Sigmoid colon (tissue), 7 donors: ENCODE data around the gene HECA. TPM values are rescaled to one million over a fixed set of nuclear protein-coding genes. Genes with fewer than 3 reads are reported as not detected.

Source experiments
- DNase-seq: peaks from one replicate; pipeline ENCODE4 v3.0.0-alpha.2; 2019
- H3K27ac ChIP-seq, 4 donors: fragments of 200-600 bp; sonication (generic); one replicate each; pipeline ENCODE4 v1.5.1; 2016 to 2019; ENCODE audit warnings: mild to moderate bottlenecking in 1 of 4
- H3K27me3 ChIP-seq, 3 donors: fragments of 200-600 bp; sonication (generic); one replicate each; pipeline ENCODE4 v1.5.1; 2019; ENCODE audit warnings: mild to moderate bottlenecking in 1 of 3
- H3K36me3 ChIP-seq, 4 donors: fragments of 200-600 bp; sonication (generic); one replicate each; pipeline ENCODE4 v1.5.1; 2016 to 2019
- H3K4me1 ChIP-seq, 4 donors: fragments of 200-600 bp; sonication (generic); one replicate each; pipeline ENCODE4 v1.5.1; 2017 to 2019
- H3K4me3 ChIP-seq, 4 donors: fragments of 200-600 bp; sonication (generic); one replicate each; pipeline ENCODE4 v1.5.1; 2017 to 2019; ENCODE audit warnings: mild to moderate bottlenecking in 2 of 4, moderate library complexity in 1 of 4
- H3K9me3 ChIP-seq, 4 donors: fragments of 200-600 bp in 3 of 4; sonication (generic) in 3 of 4; one replicate each; pipeline versions ENCODE4 v1.5.1 to v1.6.1; 2013 to 2019
- CTCF ChIP-seq, 4 experiments: fragments of 450-650 bp in 3 of 4; fragments of 200-600 bp in 1 of 4; IDR thresholded peaks; one replicate each; pipeline ENCODE4 v1.5.1; 2016 to 2019; ENCODE audit warnings: antibody characterized with exemption in 4 of 4, mild to moderate bottlenecking in 3 of 4, moderate library complexity in 2 of 4
- EP300 ChIP-seq, 4 donors: sonication (generic); formaldehyde crosslinking; IDR thresholded peaks; one replicate each; pipeline ENCODE4 v1.6.1; 2017; ENCODE audit warnings: antibody characterized with exemption in 4 of 4
- POLR2A ChIP-seq, 2 donors: fragments of 450-650 bp; IDR thresholded peaks; one replicate each; pipeline ENCODE4 v1.6.1; 2016; ENCODE audit warnings: antibody characterized with exemption in 2 of 2, mild to moderate bottlenecking in 2 of 2, moderate library complexity in 2 of 2
- POLR2AphosphoS5 ChIP-seq, 4 donors: sonication (generic); formaldehyde crosslinking; IDR thresholded peaks; one replicate each; pipeline ENCODE4 v1.6.1; 2017; ENCODE audit warnings: antibody characterized with exemption in 4 of 4
- whole genome bisulfite sequencing, 2 donors: extraction: QIAGEN DNeasy Blood & Tissue Kit; methylation state at CpG; one replicate each; pipeline ENCODE4 v1.1.7; 2013; 5-methylcytosine and 5-hydroxymethylcytosine counted together
- intact Hi-C: fragments of 100-400 bp; cut with DNase I; formaldehyde crosslinking; loops from one replicate; pipeline ENCODE4 v1.15.1; 2023
- polyA plus RNA-seq, 3 donors: library from polyadenylated mRNA; stranded (reverse); fragments of 200-250 nt; gene quantifications; one replicate each; pipeline ENCODE4 v1.2.3, GENCODE V29; 2013
- total RNA-seq, 4 donors: library from RNA; depleted of rRNA; stranded (reverse); fragments of >200 nt; gene quantifications; one replicate each; pipeline ENCODE4 v1.1.0, GENCODE V29; 2016
- donor health status: healthy with polysubstance abuse.
- donor health status: Bipolar disorder and iron deficiency.
- donor health status: healthy.

The HECA gene
- total and polyA plus RNA-seq, 7 donors, result 16.7 to 42.1 (median 33.5) TPM

GRCh38 chr6:139161817-139162284 is 27.0 kb downstream of the HECA start:
- TF ChIP-seq CTCF (IDR thresholded peaks at IDR 0.05) (no peak), POLR2AphosphoS5 (IDR thresholded peaks at IDR 0.05) (no peak), EP300 (IDR thresholded peaks at IDR 0.05) (no peak), POLR2A (IDR thresholded peaks at IDR 0.05) (no peak)
- H3K36me3 ChIP-seq, result peaks cover 0 to 10% (median 7%) of the 10 kb centered on the region in 4 donors
- H3K4me3 ChIP-seq, result no peak overlapping the region
- intact Hi-C loops, result no loop called here
- H3K4me1 ChIP-seq, result peaks cover 0 to 43% (median 23%) of the 10 kb centered on the region in 4 donors
- WGBS, 2 donors, result 52 to 85% methylated on average over 3 of the region's 3 CpGs
- H3K27me3 ChIP-seq, result no peaks in the 10 kb centered on the region
- H3K9me3 ChIP-seq, result no peaks in the 10 kb centered on the region
- no peak overlapping the region for H3K27ac ChIP-seq
- DNase-seq, result no peak

DNA sequence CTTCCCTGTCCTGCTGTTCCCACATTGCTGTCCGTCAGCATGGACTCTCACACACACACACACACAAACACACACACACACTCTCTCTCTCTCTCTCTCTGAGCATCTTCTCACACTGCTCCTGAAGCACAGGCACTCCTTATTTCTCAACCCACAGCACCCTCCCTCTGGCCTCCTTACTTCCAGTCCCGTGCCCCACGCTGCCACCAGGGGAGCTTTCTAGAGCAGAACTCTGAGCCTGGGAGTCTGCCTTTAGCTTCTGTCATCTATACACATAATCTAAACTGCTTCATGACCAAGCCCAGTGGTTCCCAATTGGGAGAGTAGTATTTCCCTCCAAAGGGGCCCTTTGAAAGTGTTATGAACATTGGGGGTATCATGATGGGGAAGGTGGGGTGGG is 29.1 kb downstream of the HECA start:
- Histone ChIP-seq H3K4me3 (no peak overlapping the region), H3K27ac (no peak overlapping the region), H3K27me3 (no peaks in the 10 kb centered on the region), H3K36me3 (peaks cover 0 to 31% (median 13%) of the 10 kb centered on the region in 4 donors), H3K4me1 (peaks cover 0 to 32% (median 15%) of the 10 kb centered on the region in 4 donors), H3K9me3 (no peaks in the 10 kb centered on the region)
- no peak for DNase-seq
- TF ChIP-seq EP300 (IDR thresholded peaks at IDR 0.05) (no peak), CTCF (IDR thresholded peaks at IDR 0.05) (no peak), POLR2AphosphoS5 (IDR thresholded peaks at IDR 0.05) (no peak), POLR2A (IDR thresholded peaks at IDR 0.05) (no peak)
- intact Hi-C loops, result no loop called here
- WGBS, 2 donors, result 77 to 84% methylated on average over 3 of the region's 3 CpGs

- DNase-seq, result no peak
- Histone ChIP-seq H3K27ac (no peak overlapping the region), H3K4me1 (peaks cover 0 to 20% (median 12%) of the 10 kb centered on the region in 4 donors), H3K4me3 (no peak overlapping the region), H3K9me3 (no peaks in the 10 kb centered on the region), H3K27me3 (no peaks in the 10 kb centered on the region), H3K36me3 (peaks cover 0 to 31% (median 13%) of the 10 kb centered on the region in 4 donors)
- WGBS, 2 donors, result 72 to 97% methylated on average over 2 of the region's 2 CpGs
- intact Hi-C loops, result no loop called here
- TF ChIP-seq POLR2A (IDR thresholded peaks at IDR 0.05) (no peak), EP300 (IDR thresholded peaks at IDR 0.05) (no peak), CTCF (IDR thresholded peaks at IDR 0.05) (no peak), POLR2AphosphoS5 (IDR thresholded peaks at IDR 0.05) (no peak)
Measured at GRCh38 chr6:139165324-139165723, 30.4 kb downstream of the HECA start.

DNA sequence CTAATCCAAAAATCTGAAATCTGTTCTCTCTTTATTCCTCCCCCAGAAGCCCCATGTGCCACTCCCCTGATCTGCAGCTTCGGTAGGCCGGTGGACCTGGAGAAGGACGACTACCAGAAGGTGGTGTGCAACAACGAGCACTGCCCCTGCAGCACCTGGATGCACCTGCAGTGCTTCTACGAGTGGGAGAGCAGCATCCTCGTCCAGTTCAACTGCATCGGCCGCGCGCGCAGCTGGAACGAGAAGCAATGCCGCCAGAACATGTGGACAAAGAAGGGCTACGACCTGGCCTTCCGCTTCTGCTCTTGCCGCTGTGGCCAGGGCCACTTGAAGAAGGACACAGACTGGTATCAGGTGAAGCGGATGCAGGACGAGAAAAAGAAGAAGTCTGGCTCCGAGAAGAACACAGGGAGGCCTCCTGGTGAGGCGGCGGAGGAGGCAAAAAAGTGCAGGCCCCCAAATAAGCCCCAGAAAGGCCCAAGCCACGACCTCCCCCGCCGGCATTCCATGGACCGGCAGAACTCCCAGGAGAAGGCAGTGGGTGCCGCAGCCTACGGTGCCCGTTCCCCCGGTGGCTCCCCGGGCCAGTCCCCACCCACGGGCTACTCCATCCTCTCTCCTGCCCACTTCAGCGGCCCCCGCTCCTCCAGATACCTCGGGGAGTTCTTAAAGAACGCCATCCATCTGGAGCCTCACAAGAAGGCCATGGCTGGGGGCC is 31.5 kb downstream of the HECA start:
- Histone ChIP-seq H3K9me3 (no peaks in the 10 kb centered on the region), H3K4me3 (no peak overlapping the region), H3K27ac (no peak overlapping the region), H3K4me1 (peaks cover 0 to 9% (median 3%) of the 10 kb centered on the region in 4 donors), H3K27me3 (no peaks in the 10 kb centered on the region), H3K36me3 (peaks cover 0 to 31% (median 13%) of the 10 kb centered on the region in 4 donors)
- intact Hi-C loops, result no loop called here
- DNase-seq, result no peak
- 98% methylated on average over 35 of the region's 35 CpGs for WGBS, 2 donors
- TF ChIP-seq EP300 (IDR thresholded peaks at IDR 0.05), result no peak
- TF ChIP-seq POLR2A (IDR thresholded peaks at IDR 0.05), result no peak
- no peak for TF ChIP-seq POLR2AphosphoS5 (IDR thresholded peaks at IDR 0.05)
- no peak for TF ChIP-seq CTCF (IDR thresholded peaks at IDR 0.05)
